SU-DHL-6 (cell line): Measurements from ENCODE around the gene CD8A.

Experiments
- H2AFZ ChIP-seq: fragments of 200-600 bp; sonication (generic); 2 replicates; pipeline ENCODE4 v1.6.1; 2014; ENCODE audit warnings: low read depth, mild to moderate bottlenecking, moderate library complexity, mixed read lengths, antibody characterized with exemption, low read length; ENCODE audit not compliant: severe bottlenecking
- H3F3A ChIP-seq: fragments of 200-600 bp; shearing (Covaris generic); 2 replicates; pipeline ENCODE4 v1.6.0; 2016; ENCODE audit warnings: antibody characterized with exemption, mild to moderate bottlenecking; ENCODE audit not compliant: insufficient read depth
- H3K27ac ChIP-seq: fragments of 200-600 bp; sonication (generic); 2 replicates; pipeline ENCODE4 v1.5.1; 2016; ENCODE audit warnings: low read depth, mild to moderate bottlenecking, low read length, moderate library complexity, mixed read lengths
- H3K27me3 ChIP-seq: fragments of 200-600 bp; sonication (generic), shearing (Covaris generic); 2 replicates; pipeline ENCODE4 v1.6.0; 2014; ENCODE audit warnings: mild to moderate bottlenecking, low read length
- H3K36me3 ChIP-seq: fragments of 200-600 bp; sonication (generic); 2 replicates; pipeline ENCODE4 v1.6.1; 2014; ENCODE audit warnings: mild to moderate bottlenecking, low read length, mixed read lengths
- H3K4me2 ChIP-seq: fragments of 300-600, 200-600 bp; shearing (Covaris generic), sonication (generic); 2 replicates; pipeline ENCODE4 v1.6.0; 2014; ENCODE audit warnings: low read length, low read depth, mild to moderate bottlenecking; ENCODE audit not compliant: poor library complexity, severe bottlenecking
- H3K4me3 ChIP-seq: fragments of 200-600 bp; sonication (generic); 2 replicates; pipeline ENCODE4 v1.5.1; 2014; ENCODE audit warnings: antibody characterized with exemption, low read length, mild to moderate bottlenecking, mixed read lengths; ENCODE audit not compliant: insufficient read depth, poor library complexity, severe bottlenecking
- H3K79me2 ChIP-seq: fragments of 200-600 bp; sonication (generic); 2 replicates; pipeline ENCODE4 v1.6.1; 2014; ENCODE audit warnings: mild to moderate bottlenecking, low read length, moderate library complexity; ENCODE audit not compliant: insufficient read depth
- H3K9ac ChIP-seq: fragments of 200-600 bp; sonication (generic); 2 replicates; pipeline ENCODE4 v1.7.0; 2014; ENCODE audit warnings: mild to moderate bottlenecking, low read length
- H3K9me2 ChIP-seq: fragments of 200-600 bp; sonication (generic); replicated peaks from 2 replicates; pipeline ENCODE4 v1.6.1; 2014; ENCODE audit warnings: low read length; ENCODE audit not compliant: insufficient read depth
- H3K9me3 ChIP-seq: fragments of 200-600 bp; sonication (generic); 2 replicates; pipeline ENCODE4 v1.6.1; 2014; ENCODE audit warnings: low read length, mixed read lengths; ENCODE audit not compliant: insufficient read depth
- H4K20me1 ChIP-seq: fragments of 200-600 bp; sonication (generic); 2 replicates; pipeline ENCODE4 v1.6.1; 2014; ENCODE audit warnings: low read depth, mild to moderate bottlenecking, antibody characterized with exemption, low read length, moderate library complexity, mixed read lengths
- EZH2phosphoT487 ChIP-seq: fragments of 200-600 bp; sonication (generic), shearing (Covaris generic); conservative IDR thresholded peaks from 2 replicates; pipeline ENCODE4 v1.6.1; 2018; ENCODE audit warnings: mild to moderate bottlenecking, antibody characterized with exemption, low read length, moderate library complexity, mixed read lengths
- TF ChIP-seq, protein P1 (sequence below): fragments of 200-600 bp; sonication (generic); IDR thresholded peaks from one replicate; pipeline ENCODE4 v1.5.1; 2017; ENCODE audit warnings: antibody characterized with exemption, mild to moderate bottlenecking, low read length, moderate library complexity; ENCODE audit not compliant: insufficient read depth, poor library complexity, severe bottlenecking

Gene CD8A

DNA sequence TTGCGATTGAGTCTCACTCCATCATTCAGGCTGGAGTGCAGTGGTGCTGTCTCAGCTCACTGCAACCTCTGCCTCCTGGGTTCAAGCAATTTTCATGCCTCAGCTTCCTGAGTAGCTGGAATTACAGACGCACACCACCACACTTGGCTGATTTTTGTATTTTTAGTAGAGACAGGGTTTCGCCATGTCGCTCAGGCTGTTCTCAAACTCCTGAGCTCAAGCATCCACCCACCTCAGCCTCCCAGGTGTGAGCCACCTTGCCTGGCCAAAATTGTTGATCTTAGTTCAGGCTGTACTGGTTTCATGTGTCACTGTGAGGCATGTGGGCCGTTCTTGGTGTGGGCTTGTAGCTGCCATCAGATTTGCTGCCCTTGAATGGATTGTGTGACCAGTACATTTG is 18.1 kb downstream of the CD8A start:
- H3K4me2 ChIP-seq: no peak overlapping the region
- no peak overlapping the region for H3K9ac ChIP-seq
- TF ChIP-seq EZH2phosphoT487: no peak
- TF ChIP-seq, protein P1, sequence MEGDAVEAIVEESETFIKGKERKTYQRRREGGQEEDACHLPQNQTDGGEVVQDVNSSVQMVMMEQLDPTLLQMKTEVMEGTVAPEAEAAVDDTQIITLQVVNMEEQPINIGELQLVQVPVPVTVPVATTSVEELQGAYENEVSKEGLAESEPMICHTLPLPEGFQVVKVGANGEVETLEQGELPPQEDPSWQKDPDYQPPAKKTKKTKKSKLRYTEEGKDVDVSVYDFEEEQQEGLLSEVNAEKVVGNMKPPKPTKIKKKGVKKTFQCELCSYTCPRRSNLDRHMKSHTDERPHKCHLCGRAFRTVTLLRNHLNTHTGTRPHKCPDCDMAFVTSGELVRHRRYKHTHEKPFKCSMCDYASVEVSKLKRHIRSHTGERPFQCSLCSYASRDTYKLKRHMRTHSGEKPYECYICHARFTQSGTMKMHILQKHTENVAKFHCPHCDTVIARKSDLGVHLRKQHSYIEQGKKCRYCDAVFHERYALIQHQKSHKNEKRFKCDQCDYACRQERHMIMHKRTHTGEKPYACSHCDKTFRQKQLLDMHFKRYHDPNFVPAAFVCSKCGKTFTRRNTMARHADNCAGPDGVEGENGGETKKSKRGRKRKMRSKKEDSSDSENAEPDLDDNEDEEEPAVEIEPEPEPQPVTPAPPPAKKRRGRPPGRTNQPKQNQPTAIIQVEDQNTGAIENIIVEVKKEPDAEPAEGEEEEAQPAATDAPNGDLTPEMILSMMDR: no peak
- H2AFZ ChIP-seq: no peak overlapping the region
- no peaks in the 10 kb centered on the region for H3K79me2 ChIP-seq
- H3F3A ChIP-seq: no peaks in the 10 kb centered on the region
- no peaks in the 10 kb centered on the region for H3K9me2 ChIP-seq
- no peaks in the 10 kb centered on the region for H4K20me1 ChIP-seq
- H3K27me3 ChIP-seq: no peaks in the 10 kb centered on the region
- H3K9me3 ChIP-seq: no peaks in the 10 kb centered on the region
- no peak overlapping the region for H3K27ac ChIP-seq
- no peak overlapping the region for H3K4me3 ChIP-seq
- H3K36me3 ChIP-seq: peaks cover 11% of the 10 kb centered on the region

- Histone ChIP-seq H3K79me2 (no peaks in the 10 kb centered on the region), H3K27me3 (no peaks in the 10 kb centered on the region), H3K9me2 (no peaks in the 10 kb centered on the region), H2AFZ (no peak overlapping the region), H3K9ac (no peak overlapping the region), H3K27ac (no peak overlapping the region), H3K36me3 (peaks cover 11% of the 10 kb centered on the region), H4K20me1 (no peaks in the 10 kb centered on the region), H3K4me3 (no peak overlapping the region), H3K4me2 (no peak overlapping the region), H3K9me3 (no peaks in the 10 kb centered on the region), H3F3A (no peaks in the 10 kb centered on the region)
- no peak for TF ChIP-seq EZH2phosphoT487
- TF ChIP-seq, protein P1: no peak
These were observed 19.9 kb downstream of the CD8A start for GRCh38 chr2:86770816-86771301.

DNA sequence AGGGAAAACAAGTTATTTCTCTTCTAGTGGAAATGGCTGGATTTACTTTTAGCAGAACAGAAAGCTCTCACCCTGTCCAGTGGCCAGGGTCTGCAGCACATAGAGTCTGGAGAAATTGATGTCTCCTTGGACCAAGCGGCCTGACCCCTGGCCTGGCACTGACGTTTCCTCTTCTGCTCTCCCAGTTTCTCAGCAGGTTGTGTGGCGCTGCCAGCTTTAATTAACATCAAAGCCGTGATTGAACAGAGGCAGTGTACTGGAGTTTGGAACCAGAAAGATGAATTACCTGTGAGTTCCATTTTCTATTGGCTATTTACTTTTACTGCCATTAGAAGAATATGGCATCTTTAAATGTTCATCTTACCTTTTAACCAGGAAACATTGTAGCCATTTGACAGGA is 20.9 kb downstream of the CD8A start:
- Histone ChIP-seq H3K9me3 (no peaks in the 10 kb centered on the region), H3K9ac (no peak overlapping the region), H3K27ac (no peak overlapping the region), H3K9me2 (no peaks in the 10 kb centered on the region), H2AFZ (no peak overlapping the region), H3F3A (no peaks in the 10 kb centered on the region), H3K4me2 (no peak overlapping the region), H3K27me3 (no peaks in the 10 kb centered on the region), H3K36me3 (peaks cover 11% of the 10 kb centered on the region), H3K79me2 (no peaks in the 10 kb centered on the region), H4K20me1 (no peaks in the 10 kb centered on the region), H3K4me3 (no peak overlapping the region)
- no peak for TF ChIP-seq EZH2phosphoT487
- TF ChIP-seq, protein P1: no peak
